ENCODE data around the gene SHISA6.

SHISA6 gene

GRCh38 chr17:11404431-11405276, 163.6 kb downstream of the SHISA6 start:
- Histone ChIP-seq H3K9ac (ENCODE audit: low read depth, low read length) (no peak overlapping the region), H3K9me3 (replicated peaks; ENCODE audit: low read length) (peaks cover 6% of the 10 kb centered on the region), H3K4me1 (ENCODE audit: control insufficient read depth, insufficient read depth, low read length) (no peaks in the 10 kb centered on the region), H3K4me2 (ENCODE audit: low read length) (no peak overlapping the region), H3K36me3 (ENCODE audit: insufficient read depth, low read length) (no peaks in the 10 kb centered on the region), H3K27me3 (ENCODE audit: control insufficient read depth, insufficient read depth, low read length) (no peaks in the 10 kb centered on the region), H3K4me3 (ENCODE audit: low read length) (no peak overlapping the region)

GRCh38 chr17:11406716-11407115, 165.7 kb downstream of the SHISA6 start:
- no peaks in the 10 kb centered on the region for H3K9me3 ChIP-seq (replicated peaks; ENCODE audit: low read length)

GRCh38 chr17:11412654-11413053, 171.6 kb downstream of the SHISA6 start:
- Histone ChIP-seq H3K36me3 (ENCODE audit: insufficient read depth, low read length) (no peaks in the 10 kb centered on the region), H3K27me3 (ENCODE audit: control insufficient read depth, insufficient read depth, low read length) (no peaks in the 10 kb centered on the region), H3K4me2 (ENCODE audit: low read length) (no peak overlapping the region), H3K9ac (ENCODE audit: low read depth, low read length) (no peak overlapping the region), H3K4me3 (ENCODE audit: low read length) (no peak overlapping the region), H3K4me1 (ENCODE audit: control insufficient read depth, insufficient read depth, low read length) (no peaks in the 10 kb centered on the region), H3K9me3 (replicated peaks; ENCODE audit: low read length) (peaks cover 11% of the 10 kb centered on the region)

More at GRCh38 chr17:11406716-11407115, 165.7 kb downstream of the SHISA6 start:
- no peaks in the 10 kb centered on the region for H3K4me1 ChIP-seq (ENCODE audit: control insufficient read depth, insufficient read depth, low read length)
- no peaks in the 10 kb centered on the region for H3K36me3 ChIP-seq (ENCODE audit: insufficient read depth, low read length)
- no peak overlapping the region for H3K4me3 ChIP-seq (ENCODE audit: low read length)
- H3K27me3 ChIP-seq (ENCODE audit: control insufficient read depth, insufficient read depth, low read length) = no peaks in the 10 kb centered on the region
- no peak overlapping the region for H3K9ac ChIP-seq (ENCODE audit: low read depth, low read length)
- no peak overlapping the region for H3K4me2 ChIP-seq (ENCODE audit: low read length)

- no peaks in the 10 kb centered on the region for H3K36me3 ChIP-seq (ENCODE audit: insufficient read depth, low read length)
- H3K4me1 ChIP-seq (ENCODE audit: control insufficient read depth, insufficient read depth, low read length) = no peaks in the 10 kb centered on the region
- H3K4me2 ChIP-seq (ENCODE audit: low read length) = no peak overlapping the region
- peaks cover 21% of the 10 kb centered on the region for H3K9me3 ChIP-seq (replicated peaks; ENCODE audit: low read length)
- no peaks in the 10 kb centered on the region for H3K27me3 ChIP-seq (ENCODE audit: control insufficient read depth, insufficient read depth, low read length)
- no peak overlapping the region for H3K4me3 ChIP-seq (ENCODE audit: low read length)
- H3K9ac ChIP-seq (ENCODE audit: low read depth, low read length) = no peak overlapping the region
These were observed 177.3 kb downstream of the SHISA6 start for GRCh38 chr17:11418342-11418741.

- H3K4me2 ChIP-seq (ENCODE audit: low read length) = no peak overlapping the region
- peaks cover 26% of the 10 kb centered on the region for H3K9me3 ChIP-seq (replicated peaks; ENCODE audit: low read length)
- H3K4me1 ChIP-seq (ENCODE audit: control insufficient read depth, insufficient read depth, low read length) = no peaks in the 10 kb centered on the region
- no peaks in the 10 kb centered on the region for H3K27me3 ChIP-seq (ENCODE audit: control insufficient read depth, insufficient read depth, low read length)
- H3K9ac ChIP-seq (ENCODE audit: low read depth, low read length) = no peak overlapping the region
- H3K36me3 ChIP-seq (ENCODE audit: insufficient read depth, low read length) = no peaks in the 10 kb centered on the region
- no peak overlapping the region for H3K4me3 ChIP-seq (ENCODE audit: low read length)
These were observed 189.7 kb downstream of the SHISA6 start for GRCh38 chr17:11430751-11431150.

- no peaks in the 10 kb centered on the region for H3K27me3 ChIP-seq (ENCODE audit: control insufficient read depth, insufficient read depth, low read length)
- H3K36me3 ChIP-seq (ENCODE audit: insufficient read depth, low read length) = no peaks in the 10 kb centered on the region
- no peak overlapping the region for H3K4me3 ChIP-seq (ENCODE audit: low read length)
- no peaks in the 10 kb centered on the region for H3K4me1 ChIP-seq (ENCODE audit: control insufficient read depth, insufficient read depth, low read length)
- no peak overlapping the region for H3K9ac ChIP-seq (ENCODE audit: low read depth, low read length)
- H3K9me3 ChIP-seq (replicated peaks; ENCODE audit: low read length) = peaks cover 13% of the 10 kb centered on the region
- no peak overlapping the region for H3K4me2 ChIP-seq (ENCODE audit: low read length)
These were observed 197.7 kb downstream of the SHISA6 start for GRCh38 chr17:11438673-11439072.

GRCh38 chr17:11441004-11441403, 200.0 kb downstream of the SHISA6 start:
- Histone ChIP-seq H3K9me3 (replicated peaks; ENCODE audit: low read length) (peaks cover 13% of the 10 kb centered on the region), H3K4me1 (ENCODE audit: control insufficient read depth, insufficient read depth, low read length) (no peaks in the 10 kb centered on the region), H3K27me3 (ENCODE audit: control insufficient read depth, insufficient read depth, low read length) (no peaks in the 10 kb centered on the region), H3K4me2 (ENCODE audit: low read length) (no peak overlapping the region), H3K4me3 (ENCODE audit: low read length) (no peak overlapping the region), H3K36me3 (ENCODE audit: insufficient read depth, low read length) (no peaks in the 10 kb centered on the region), H3K9ac (ENCODE audit: low read depth, low read length) (no peak overlapping the region)

GRCh38 chr17:11446316-11446715, 205.3 kb downstream of the SHISA6 start:
- Histone ChIP-seq H3K4me3 (ENCODE audit: low read length) (no peak overlapping the region), H3K4me1 (ENCODE audit: control insufficient read depth, insufficient read depth, low read length) (no peaks in the 10 kb centered on the region), H3K27me3 (ENCODE audit: control insufficient read depth, insufficient read depth, low read length) (no peaks in the 10 kb centered on the region), H3K4me2 (ENCODE audit: low read length) (no peak overlapping the region), H3K9ac (ENCODE audit: low read depth, low read length) (no peak overlapping the region), H3K36me3 (ENCODE audit: insufficient read depth, low read length) (no peaks in the 10 kb centered on the region), H3K9me3 (replicated peaks; ENCODE audit: low read length) (peaks cover 5% of the 10 kb centered on the region)

- Histone ChIP-seq H3K4me1 (ENCODE audit: control insufficient read depth, insufficient read depth, low read length) (no peaks in the 10 kb centered on the region), H3K9ac (ENCODE audit: low read depth, low read length) (no peak overlapping the region), H3K36me3 (ENCODE audit: insufficient read depth, low read length) (no peaks in the 10 kb centered on the region), H3K27me3 (ENCODE audit: control insufficient read depth, insufficient read depth, low read length) (no peaks in the 10 kb centered on the region), H3K4me2 (ENCODE audit: low read length) (no peak overlapping the region), H3K4me3 (ENCODE audit: low read length) (no peak overlapping the region), H3K9me3 (replicated peaks; ENCODE audit: low read length) (peaks cover 14% of the 10 kb centered on the region)
These were observed 213.1 kb downstream of the SHISA6 start for GRCh38 chr17:11454096-11454495.

- no peaks in the 10 kb centered on the region for H3K36me3 ChIP-seq (ENCODE audit: insufficient read depth, low read length)
- no peaks in the 10 kb centered on the region for H3K27me3 ChIP-seq (ENCODE audit: control insufficient read depth, insufficient read depth, low read length)
- peaks cover 12% of the 10 kb centered on the region for H3K9me3 ChIP-seq (replicated peaks; ENCODE audit: low read length)
- no peak overlapping the region for H3K9ac ChIP-seq (ENCODE audit: low read depth, low read length)
- H3K4me3 ChIP-seq (ENCODE audit: low read length) = no peak overlapping the region
- H3K4me2 ChIP-seq (ENCODE audit: low read length) = no peak overlapping the region
- H3K4me1 ChIP-seq (ENCODE audit: control insufficient read depth, insufficient read depth, low read length) = no peaks in the 10 kb centered on the region
These were observed 217.3 kb downstream of the SHISA6 start for GRCh38 chr17:11458279-11458678.

GRCh38 chr17:11459861-11460331, 218.9 kb downstream of the SHISA6 start:
- H3K4me3 ChIP-seq (ENCODE audit: low read length) = no peak overlapping the region
- H3K4me1 ChIP-seq (ENCODE audit: control insufficient read depth, insufficient read depth, low read length) = no peaks in the 10 kb centered on the region
- no peaks in the 10 kb centered on the region for H3K27me3 ChIP-seq (ENCODE audit: control insufficient read depth, insufficient read depth, low read length)
- H3K36me3 ChIP-seq (ENCODE audit: insufficient read depth, low read length) = no peaks in the 10 kb centered on the region
- H3K4me2 ChIP-seq (ENCODE audit: low read length) = no peak overlapping the region
- H3K9me3 ChIP-seq (replicated peaks; ENCODE audit: low read length) = peaks cover 12% of the 10 kb centered on the region
- H3K9ac ChIP-seq (ENCODE audit: low read depth, low read length) = no peak overlapping the region

DNA sequence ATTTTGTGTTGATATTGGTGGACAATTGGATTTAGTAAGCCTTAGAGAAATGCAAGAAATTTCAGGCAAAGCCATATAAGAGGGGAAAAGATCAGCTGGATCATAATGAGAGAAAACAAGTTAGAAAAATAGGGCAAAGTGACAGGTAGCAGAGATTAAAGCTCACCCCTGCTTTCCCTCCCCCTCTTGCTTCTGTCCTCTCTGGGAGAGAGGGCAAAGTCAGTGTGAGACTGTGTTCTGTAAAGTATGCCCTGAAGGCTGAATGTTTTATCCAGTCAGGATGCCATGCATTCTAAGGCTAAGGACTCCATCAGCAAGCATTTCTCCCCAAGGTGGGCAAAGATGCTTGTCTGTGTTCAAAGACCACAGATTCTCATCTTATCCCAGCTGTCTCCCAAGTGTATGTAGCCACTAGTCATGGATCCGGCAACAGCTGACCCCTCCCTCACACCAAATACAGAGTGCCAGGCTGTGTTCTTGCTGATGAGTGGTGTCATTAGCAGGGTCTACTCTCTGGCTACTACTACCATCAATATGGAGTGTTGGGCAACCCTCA, 221.1 kb downstream of the SHISA6 start:
- H3K9ac ChIP-seq (ENCODE audit: low read depth, low read length) = no peak overlapping the region
- no peaks in the 10 kb centered on the region for H3K4me1 ChIP-seq (ENCODE audit: control insufficient read depth, insufficient read depth, low read length)
- H3K36me3 ChIP-seq (ENCODE audit: insufficient read depth, low read length) = no peaks in the 10 kb centered on the region
- no peak overlapping the region for H3K4me3 ChIP-seq (ENCODE audit: low read length)
- no peaks in the 10 kb centered on the region for H3K27me3 ChIP-seq (ENCODE audit: control insufficient read depth, insufficient read depth, low read length)
- peaks cover 13% of the 10 kb centered on the region for H3K9me3 ChIP-seq (replicated peaks; ENCODE audit: low read length)
- no peak overlapping the region for H3K4me2 ChIP-seq (ENCODE audit: low read length)

Data from skeletal muscle satellite cell (primary cell).